Stimulated activated CD8-positive, alpha-beta memory T cell treated with anti-CD3 and anti-CD28 coated beads, Interleukin-4, amount 100 ng/mL, for 4 hours (primary cell): Measurements from ENCODE around the gene PGRMC2.

Experiments used
- DNase-seq, 2 donors: peaks; one replicate each; pipeline ENCODE4 v3.0.0-alpha.2; 2020; ENCODE audit warnings: low read depth in 2 of 2, low spot score in 1 of 2

PGRMC2 gene

DNA sequence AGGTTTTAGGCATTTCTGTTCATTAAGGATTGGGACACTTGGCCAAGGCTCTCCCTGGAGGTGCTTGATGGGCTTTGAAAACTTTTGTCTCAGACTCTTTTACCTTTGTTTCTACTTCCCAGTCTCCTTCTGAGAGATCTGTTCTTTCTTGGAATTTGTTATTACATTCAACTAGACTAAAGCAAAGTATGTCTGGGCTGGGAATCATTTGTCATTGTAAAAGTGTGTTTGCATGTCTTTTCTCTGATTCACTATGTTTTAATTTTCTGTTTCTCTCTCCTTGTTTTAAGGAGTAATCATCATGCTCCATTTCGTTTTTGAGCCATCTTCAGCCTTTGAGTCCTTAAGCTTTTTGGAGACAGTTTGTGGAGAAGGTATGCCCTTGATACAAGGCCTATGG is 12.2 kb upstream of the PGRMC2 start:
- DNase-seq: no peak

DNA sequence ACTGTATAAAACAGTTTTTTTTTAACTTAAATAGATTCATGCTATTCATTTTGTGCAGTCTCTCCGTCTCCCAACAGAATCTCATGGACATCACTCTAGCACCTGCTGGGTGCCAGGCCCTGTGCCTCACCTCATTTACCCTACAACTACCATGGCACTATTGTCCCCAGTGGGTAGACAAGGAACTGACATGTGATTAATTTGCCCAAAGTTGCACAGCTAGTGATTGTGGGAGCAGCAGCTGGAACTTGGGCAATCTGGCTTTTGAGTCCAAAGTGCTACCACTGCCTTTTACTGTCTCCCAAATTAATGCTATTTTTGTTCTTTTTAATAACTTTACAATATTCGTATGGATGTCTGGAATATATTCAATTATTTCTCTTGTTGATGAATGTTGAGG is 11.2 kb upstream of the PGRMC2 start:
- no peak for DNase-seq

DNA sequence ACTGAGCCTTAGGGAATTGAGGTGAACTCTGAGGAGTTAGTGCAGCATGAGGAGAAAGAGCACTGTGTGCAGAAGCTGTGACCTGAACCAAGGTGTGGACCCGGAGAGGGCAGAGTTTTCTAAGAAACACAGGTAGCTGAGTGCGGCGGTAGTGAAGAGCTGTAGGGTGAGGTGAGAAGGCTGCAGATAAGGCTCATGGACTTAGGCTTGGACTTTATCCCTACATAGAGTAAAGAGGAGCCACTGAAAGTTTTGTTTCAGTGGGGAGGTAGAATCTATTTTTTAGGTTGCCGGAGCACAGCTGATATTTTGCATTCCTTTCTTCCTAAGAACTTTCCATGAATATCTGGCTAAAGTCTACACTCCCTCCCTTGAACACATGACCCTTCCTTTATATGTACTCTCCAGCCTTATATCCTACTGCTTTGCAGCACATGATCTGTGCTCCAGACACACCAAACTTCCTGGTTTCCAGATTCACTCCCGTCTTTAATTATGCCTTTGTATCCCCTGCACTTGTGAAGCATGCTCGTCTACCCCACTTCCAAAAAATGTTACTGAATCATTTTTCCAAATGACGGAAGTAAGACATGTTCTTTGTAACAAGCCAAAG is 10.6 kb upstream of the PGRMC2 start:
- DNase-seq: no peak

DNA sequence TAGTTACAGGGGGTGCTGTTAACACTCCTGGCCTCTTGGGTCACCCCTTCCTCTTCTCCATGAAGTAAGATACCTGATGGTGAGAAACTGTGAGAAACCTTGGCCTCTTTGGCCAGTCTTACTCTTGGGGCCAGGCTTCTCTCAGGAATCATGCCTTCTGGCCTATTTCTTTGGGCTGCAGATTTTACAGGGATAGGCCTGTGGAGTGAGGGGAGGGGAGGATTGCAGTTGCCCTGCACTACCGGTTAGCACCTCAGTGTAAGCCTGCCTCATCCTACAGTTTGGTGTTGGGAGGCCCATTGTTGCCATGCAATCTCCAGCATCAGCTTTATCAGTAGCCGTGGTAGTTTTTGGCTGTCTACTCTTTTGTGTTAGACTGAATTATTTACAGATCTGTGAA is 7.6 kb upstream of the PGRMC2 start:
- no peak for DNase-seq

DNA sequence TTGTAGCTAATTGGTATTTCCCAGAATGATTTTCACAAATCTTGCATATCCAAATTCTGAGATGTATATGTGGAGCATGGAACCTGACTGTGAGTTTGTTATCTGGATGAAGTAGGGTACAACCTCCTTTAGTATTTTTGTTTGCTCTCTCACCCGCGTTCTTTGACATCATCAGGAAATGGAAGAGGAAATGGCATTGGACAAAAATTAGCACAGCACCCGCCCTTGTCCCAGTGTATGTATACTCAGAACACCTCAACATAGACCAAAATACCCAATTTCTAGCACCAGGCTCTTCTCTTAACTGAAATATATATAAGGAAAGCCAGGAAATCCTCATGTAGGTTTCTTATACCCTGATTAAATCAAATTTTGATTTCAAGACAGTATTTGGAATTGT is 6.9 kb upstream of the PGRMC2 start:
- no peak for DNase-seq

DNA sequence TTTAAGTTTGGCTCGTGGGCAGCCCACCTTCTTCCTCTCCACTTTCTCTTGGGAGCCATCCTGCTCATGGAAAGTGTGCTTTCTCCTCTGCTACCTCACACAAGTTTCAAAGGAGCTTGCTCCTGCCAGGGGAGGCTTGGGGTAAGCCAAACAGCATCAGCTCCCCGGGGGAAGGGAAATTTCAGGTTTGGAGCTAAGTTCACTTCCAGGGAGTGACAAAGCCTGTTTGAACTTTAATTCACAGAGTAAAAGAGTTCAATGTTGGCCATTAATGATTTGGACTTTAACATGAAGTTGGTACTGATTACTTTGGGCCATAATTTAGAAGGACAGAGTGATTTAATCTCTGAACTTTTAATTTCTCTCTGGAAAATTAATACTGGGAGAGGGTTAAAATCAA is 4.7 kb upstream of the PGRMC2 start:
- DNase-seq: no peak

DNA sequence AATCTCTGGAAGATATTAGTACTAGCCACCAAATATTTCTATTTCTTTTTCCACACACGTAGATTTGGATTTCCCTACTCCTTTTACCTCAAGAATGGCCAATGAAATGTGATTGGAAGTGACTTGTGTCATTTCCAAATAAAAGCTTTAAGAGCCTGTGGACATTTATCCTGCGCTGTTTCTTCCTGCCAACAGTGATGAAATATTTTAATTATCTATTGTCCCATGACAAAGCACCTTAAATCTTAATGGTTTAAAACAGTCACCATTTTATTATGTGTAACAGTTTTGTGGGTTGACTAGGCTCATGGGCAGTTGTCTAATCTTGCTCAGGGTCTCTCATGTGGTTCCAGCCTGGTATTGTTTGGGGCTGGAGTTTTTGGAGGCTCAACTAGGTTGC is 3.5 kb upstream of the PGRMC2 start:
- DNase-seq: no peak

DNA sequence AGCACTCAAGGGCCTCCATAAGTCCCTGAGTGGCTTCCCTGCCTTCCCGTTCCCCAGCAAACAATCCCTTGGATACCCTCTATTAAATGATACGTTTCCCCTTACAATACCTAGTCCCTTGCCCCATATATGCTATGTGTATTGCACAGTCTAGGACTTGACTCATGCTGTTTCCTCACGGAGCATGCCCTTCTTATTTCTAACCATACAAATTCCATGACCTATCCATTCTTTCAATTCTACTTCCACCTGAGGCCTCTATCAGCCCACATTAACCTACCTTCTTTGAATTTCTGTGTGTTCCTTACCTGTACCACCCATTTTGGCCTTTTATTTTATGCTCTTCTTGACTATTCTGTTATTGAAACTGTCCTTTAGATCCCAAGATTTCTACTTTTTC is 2.9 kb upstream of the PGRMC2 start:
- no peak for DNase-seq

DNA sequence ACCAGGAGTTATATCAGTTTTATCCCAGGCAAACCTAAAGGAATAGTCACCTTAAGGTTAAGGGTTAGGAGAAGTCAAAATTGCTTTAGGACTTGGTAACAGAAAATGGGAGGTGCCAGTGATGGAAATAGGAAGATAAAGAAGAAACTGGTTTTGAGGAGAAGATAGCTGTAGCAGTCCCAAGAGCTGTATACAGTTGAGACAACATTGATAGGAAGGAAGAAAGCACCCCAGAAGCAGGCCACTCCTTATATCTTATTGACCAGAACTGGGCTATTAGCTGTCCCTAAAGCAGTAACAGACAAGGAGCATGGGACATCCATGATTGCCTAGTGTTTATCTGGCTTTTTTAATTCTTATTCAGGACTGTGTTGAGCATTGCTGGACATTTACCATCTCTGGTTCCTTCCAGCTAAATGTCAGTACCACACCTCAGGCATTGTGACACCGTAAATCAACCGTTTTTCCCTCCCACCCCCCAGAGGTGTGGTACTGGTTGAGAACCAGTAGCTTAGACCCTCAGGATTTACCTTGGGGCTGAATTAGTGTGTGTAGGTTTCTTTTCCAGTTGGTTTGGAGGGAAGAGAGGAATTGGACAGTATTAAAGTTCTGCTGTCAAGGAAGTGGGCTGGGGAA is 2.0 kb upstream of the PGRMC2 start:
- DNase-seq: no peak

DNA sequence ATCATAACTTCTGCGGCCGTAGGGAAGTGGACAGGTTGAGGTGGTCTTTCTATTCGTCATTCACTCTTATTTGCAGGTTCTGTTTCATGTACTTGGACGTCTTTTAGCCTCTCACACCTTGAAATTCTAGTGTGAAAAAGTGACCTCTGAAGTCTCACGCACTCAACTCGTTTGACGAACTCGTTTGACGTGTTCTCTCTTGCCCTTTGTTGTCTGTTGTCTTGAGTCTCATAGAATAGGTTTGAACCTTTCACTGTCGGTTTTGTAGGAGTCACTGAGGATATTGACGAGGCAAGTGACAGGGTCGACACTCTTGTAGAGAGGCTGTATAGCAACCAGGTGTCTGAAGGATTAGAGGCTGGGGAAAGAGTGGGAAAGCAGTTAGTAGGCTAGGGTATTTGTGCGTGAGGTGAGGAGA is 1.1 kb upstream of the PGRMC2 start:
- DNase-seq: no peak

DNA sequence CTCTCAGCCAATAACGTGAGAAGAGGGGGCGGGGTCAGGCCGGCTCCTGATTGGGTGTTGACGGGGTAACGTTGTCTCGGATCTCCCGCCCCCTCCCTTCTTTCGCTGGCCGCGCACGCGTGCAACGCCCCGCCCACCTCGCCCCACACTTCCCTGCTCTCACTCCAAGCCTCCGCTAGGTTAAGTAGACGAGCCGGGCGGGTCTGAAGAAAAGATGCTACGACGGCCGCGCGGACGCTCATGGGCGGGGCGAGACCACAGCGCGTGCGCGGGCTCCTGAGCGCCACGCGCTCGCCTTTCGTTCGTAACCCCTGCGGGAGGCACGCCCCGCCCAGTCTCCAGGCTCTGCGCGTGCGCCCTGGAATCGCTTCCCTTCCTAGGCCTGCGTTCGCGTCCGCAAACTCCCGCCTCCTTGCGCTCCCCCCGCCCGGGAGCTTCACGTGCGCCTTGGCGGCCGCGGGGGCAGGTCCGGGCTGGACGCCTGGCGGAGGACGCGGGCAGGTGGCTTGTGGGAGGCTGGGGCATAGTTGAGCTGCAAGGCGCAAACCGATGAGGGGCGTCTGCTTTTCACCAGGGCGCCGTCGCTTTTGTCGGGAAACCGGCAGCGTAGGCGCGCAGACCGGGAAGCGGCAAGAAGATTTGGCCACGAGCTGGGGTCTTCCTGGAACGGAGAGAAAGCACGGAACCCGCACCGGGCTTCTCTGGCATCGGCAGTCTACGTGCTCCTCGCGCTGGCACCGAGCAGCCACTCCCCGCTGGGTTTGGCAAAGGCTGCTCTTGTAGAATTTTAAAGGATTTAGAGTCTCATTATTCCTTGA is 467 bp upstream of the PGRMC2 start:
- DNase-seq: peak; percentile 99 to 100

DNA sequence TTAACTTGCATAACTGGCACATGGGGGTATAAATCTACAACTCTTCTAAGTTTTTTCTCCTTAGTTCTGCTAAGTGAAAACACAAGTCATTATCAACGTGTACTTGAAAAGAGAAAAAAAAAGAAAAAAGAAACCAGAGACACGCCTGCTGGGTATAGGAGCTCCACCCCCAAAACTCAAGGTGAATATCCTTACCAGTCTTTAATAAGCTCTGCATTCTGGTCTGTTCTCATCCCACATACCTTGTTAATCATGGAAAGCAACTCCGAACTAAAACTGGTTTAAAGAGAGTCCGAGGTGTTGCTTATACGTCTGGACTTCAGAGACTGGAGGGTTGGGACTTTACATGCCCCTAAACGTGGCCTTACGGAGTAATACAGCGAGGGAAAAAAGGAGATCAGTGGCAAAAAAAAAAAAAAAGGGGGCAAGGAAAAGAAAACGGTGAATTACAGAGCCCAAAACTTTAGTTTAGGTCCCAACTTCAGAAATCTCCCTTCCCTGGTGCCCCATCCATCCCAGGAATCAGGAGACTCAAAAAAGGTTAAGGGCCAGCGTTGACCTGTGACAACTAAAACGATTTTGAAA is 1.0 kb downstream of the PGRMC2 start:
- DNase-seq: no peak

DNA sequence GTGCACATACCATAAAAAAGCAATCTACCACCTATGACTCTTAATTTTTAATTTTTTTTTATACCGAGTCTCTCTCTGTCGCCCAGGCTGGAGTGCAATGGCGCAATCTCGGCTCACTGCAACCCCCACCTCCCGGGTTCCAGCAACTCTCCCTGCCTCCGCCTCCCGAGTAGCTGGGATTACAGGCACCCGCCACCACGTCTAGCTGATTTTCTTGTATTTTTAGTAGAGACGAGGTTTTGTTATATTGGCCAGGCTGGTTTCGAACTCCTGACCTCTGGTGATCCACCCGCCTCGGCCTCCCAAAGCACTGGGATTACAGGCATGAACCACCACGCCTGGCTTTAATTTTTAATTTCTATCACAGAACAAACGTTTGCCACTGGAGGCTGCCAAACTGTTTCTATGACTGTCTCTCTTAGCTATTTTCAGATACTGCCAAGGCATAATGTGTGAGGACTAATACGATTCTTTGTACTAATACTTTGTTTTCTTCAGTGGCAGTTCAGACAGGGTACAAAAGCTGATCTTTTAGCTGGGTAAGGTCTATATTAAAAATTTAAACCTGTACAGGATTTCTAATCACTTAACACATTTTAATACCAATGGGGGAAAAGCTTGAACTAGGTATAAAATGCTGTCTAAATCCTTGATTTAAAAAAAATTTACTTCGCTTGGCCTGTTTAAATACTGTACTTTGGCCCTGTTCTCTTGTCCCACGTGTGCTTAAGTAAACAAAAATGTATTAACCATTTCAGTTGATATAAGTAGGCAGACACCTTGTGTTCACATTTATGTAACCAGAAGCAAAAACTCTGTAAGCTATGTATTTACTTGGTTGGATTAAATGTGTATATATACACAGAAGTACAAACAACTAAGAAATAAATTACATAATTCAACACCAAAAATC is 2.3 kb downstream of the PGRMC2 start:
- DNase-seq: no peak

DNA sequence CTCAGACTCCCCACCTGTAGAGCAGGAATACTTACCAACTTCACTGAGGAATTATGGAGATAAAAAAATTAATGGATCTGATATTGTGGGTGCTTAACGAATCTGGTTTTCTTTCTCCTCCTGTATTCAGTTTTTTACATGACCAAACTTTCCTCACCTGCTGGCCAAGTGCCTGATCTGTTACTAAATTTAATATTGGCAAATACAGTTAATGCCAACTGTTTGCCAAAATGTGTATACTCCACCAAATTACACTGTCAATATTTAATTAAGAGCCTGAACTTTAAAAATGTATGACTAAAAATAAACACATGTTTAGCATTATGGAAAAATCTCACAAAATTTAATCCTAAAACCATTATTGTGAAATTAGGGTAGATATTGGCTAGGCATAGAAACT is 3.3 kb downstream of the PGRMC2 start:
- no peak for DNase-seq

DNA sequence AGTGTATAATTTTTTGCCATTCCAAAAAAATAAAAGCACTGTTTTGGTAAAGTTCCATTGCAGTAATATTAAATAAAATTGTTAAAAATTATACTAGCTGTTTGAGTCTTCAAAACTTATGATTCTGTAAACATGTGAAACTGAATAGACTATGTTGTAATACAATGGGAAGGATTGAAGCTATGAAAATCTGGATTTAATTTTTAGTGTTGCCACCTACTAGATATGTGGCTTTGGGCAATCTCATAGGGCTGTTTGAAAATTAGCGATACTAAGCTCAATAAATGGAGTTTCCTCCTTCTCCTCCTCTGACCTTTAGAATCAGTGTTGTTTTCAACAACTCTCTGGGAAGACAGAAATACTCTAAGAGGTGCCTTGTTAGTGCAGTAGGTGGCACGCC is 4.5 kb downstream of the PGRMC2 start:
- DNase-seq: no peak

DNA sequence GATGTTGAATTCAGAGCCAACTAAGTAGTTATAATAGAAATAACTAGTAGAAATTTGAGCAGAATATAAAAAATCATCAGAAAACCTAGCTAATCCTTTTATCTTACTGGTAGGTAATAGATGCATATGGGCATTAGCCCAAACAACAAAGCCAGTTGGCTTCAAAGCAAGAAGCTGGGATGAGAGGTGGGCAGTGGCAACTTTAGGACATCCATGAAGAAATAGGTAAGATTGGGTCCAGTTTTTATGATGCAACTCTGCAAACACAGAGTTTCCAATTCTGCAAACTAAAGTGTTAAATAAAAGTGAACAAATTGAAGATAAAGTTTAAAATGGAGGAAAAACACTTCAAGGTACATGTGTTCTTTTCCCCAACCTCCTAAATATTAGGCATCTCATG is 5.1 kb downstream of the PGRMC2 start:
- DNase-seq: no peak

DNA sequence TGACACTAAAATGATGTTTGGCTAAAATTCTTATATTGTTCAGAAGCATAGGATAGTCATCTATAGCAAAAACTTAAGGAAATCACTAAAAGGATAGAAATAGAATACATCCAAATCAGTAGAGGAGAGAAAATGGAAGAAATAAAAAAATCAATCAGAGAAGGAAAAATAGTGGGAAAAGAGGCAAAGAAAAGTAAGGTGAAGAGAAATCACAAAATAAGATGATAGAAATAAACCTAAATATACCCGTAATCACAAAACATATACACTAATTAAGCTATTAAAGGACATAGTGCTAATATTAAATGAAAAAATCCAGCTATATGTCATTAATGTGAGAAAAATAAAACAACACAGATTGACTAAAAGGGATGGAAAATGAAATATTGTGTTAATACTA is 6.3 kb downstream of the PGRMC2 start:
- DNase-seq: no peak

DNA sequence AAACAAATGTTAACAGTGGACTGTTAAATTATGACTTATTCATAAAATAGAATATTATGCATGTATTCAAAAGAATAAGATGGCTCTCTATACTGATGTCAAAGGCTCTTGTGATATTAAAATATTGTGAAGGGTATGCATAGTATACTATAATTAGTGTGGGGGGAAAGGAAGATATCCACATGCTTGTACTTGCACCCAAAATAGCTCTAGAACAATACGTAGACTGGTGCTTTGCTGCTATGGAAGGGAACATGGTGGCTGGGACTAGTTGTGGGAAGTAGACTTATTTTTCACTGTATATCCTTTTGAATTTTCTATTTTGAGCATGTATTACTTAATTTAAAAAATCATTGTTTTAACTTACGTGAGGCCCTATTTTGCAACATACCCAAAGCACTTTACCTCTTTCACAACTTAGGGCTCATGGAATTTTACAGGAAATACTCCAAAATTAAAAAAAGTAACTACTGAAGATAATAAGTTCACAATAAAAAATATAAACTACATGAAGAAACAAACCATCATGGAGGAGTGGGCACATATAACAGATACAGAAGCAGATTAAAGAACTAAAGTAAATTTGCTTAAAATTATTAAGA is 7.9 kb downstream of the PGRMC2 start:
- no peak for DNase-seq

DNA sequence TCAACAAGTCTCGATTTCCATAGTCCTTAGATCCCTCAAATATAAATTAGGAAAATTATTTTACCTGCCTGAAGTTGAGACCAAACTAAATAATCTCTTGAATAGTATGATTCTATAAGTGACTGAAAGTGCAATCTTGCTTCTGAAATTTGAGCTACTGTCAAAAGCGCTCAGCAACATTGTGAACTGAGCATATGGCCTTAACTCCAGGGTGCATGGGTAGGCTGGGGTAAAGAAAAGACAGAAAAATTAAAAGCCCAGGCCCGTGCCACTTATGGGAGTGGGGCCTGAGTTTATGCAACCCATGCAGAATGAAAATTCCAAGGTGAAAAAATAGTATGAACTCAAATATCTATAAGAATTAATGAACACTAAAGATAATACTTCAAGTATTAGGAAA is 9.8 kb downstream of the PGRMC2 start:
- DNase-seq: no peak

DNA sequence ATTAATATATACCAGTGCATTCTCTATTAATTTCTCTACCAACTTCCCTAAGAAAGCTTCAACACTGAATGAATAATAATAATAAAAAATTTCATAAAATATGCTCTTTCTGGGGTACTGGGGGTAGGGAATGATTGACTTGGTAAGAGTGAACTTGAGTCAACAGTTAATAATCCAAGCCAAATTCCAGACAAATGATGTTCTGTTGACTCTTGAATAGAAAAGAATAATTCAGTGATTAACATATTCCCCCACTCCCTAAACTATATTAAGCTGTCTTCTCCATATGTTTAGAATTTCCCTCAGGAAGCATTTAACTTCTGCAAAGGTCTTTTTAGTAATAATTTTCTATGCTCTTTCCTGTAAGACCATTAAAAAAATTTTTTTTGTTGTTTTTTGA is 12.3 kb downstream of the PGRMC2 start:
- DNase-seq: no peak

DNA sequence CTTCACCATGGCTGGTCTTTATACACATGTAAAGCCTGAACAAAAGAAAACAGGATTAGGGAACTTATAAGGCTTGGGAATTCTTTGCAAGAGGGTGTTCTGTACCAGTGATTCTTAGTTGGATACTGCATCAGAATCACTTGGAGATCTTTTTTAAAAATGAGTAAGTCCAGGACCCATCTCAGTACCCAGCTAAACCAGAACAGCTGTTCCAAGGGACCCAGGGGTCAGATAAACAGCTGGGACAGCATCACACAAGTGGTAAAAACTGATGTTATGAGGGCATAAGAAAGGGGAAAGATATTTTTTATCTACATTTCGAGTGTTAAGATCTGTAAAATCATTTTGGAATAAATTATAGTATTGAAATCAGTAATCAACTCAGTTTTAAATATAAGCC is 16.1 kb downstream of the PGRMC2 start:
- DNase-seq: no peak
